Nucleus accumbens (tissue), 56 donors: ENCODE results near the gene NHERF1.

ENCODE experiments used
- DNase-seq, 56 donors: peaks; one replicate each; lab custom pipeline; 2025; lab: John Stamatoyannopoulos, UW

The NHERF1 gene

DNA sequence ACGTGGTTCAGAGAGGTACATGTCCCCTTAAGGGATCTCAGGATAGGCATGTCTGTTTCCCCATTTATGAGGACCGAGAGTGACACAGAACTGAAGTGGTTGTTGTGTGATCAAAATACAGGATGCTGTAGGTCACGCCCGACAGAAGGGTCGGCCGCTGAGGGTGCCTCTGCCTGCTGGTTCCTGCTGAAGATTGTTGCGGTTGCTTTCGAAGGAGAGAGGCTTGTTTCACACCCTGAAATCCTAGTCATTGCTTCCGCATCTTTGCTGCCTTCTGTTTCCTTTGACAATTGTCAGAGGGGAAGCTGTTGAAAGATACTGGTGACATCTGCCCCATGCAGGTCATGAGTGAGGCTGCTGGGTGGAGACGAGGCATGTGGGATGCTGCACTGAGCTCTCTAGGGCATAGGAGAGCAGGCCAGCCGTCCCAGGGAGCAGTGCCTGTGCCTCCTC is 31.5 kb downstream of the NHERF1 start:
- peak in 16 of 56 donors; percentile 11 to 59 (median 26) for DNase-seq

DNA sequence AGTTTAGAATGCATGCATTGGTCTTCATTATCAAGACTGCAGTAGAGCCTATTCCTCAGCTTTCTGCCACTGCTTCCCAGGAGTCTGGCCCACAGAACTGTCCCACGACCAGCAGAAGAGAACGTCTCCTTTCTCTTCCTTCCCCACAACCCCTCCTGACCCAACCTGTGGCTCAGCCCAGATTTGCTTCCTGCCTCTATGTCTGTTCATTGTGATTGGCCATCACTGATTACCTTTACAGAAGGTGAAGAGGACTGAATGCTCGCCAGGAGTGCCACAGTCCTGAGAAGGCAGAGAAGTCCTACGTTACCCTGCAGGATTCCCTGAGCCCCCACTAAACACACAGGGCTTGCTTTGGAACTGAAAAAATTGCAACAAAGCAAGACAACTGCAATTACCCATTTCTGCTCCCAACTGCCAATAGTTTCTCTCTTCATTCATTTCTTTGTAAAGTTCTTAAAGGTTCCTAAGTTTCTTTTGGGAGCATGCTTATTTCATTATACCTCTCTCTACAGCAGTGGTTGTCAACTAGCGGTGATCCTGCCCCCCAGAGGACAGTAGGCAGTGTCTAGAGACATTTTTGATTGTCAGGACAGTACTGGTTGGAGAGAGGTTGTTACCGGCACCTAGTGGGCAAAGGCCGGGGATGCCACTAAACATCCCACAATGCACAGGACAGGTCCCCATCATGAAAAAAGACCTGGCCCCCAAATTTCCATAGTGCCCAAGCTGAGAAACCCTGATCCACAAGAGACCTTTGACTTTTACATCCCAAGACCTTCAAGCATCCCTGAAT is 32.2 kb downstream of the NHERF1 start:
- DNase-seq = peak in 31 of 56 donors; percentile 8 to 66 (median 32)

DNA sequence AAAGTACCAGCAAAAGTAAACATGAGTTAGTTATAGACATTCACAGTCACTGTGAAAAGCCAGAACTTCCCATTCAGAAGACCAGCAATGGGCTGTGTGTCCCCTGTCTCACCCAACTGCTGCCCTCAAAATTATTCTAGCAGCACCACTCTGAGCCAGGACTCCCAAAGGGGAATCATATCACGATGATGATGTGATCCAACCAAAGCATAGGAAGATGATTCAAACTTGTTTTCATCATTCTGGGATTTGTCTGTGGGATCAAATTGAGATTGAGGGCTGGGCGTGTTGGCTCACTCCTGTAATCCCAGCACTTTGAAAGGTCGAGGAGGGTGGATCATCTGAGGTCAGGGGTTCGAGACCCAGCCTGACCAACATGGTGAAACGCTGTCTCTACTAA is 34.1 kb downstream of the NHERF1 start:
- DNase-seq = no peak

DNA sequence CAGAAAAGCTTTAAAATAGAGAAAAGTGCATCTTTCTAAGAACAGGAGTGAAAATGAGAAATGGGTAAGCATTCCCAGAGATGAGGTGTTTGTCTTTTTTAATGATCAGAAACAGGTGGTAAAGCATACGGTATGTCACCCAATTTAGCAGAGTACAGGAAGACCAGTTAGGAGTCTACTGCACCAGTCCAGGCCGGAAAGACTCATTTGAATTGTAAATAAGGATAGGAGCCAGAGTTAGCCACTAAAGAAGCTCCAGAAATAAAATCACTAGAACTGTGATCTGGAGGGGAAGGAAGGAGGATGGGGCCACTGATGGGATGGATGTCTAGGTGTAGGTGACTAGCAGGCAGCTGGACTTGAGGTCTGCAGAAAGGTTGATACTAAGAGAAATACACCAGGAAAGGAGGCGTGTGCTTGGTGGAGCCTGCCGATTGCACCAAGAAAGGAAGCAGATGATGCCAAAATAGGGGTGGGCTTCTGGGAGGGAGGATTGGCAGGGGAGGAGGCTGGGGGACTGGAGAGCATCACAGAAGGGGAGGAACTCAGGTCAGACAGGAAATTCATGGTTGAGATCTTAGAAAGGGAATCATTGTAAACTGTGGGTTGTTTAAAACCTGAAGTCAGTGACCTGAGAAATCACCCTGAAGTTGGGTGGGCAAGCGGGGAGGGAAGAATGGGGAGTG is 35.8 kb downstream of the NHERF1 start:
- DNase-seq = no peak

DNA sequence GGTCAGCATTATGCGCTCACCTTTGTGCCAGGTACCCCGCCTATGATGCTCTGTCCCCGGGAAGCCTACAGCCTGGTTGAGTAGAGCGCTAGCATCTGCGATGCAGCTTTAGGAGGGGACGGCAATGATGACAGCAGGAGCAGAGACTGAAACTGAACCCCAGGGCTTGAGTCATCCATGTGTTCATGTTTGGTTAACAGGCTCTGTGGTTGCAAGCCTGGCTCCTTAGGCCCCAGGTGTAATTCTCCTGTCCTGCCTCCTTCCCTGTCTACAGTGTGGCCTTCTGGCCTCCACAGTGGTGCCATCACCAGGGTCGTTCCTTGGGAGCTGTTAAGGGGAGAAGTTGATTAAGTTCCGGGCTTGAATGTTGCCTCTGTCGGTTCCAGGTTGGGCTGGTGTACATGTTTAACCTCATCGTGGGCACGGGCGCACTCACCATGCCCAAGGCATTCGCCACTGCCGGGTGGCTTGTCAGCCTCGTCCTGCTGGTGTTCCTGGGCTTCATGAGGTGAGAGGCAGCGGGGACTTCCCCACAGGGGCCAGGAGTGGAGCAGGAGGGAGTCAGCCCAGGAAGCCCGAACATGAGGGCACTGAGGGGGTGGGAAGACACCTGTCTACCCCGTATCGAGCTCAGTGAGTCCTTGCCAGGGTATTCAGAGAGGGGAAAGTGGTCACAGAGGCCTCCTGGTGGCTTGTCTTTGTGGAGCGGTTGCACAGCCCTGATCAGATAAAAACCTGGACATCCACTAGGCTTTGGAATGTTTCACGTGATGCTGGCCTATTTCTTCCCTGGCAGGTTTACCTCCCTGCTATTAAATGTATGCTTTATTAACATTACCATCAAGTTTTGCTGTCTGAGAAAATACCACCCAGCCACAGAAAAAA is 36.9 kb downstream of the NHERF1 start:
- DNase-seq = no peak

DNA sequence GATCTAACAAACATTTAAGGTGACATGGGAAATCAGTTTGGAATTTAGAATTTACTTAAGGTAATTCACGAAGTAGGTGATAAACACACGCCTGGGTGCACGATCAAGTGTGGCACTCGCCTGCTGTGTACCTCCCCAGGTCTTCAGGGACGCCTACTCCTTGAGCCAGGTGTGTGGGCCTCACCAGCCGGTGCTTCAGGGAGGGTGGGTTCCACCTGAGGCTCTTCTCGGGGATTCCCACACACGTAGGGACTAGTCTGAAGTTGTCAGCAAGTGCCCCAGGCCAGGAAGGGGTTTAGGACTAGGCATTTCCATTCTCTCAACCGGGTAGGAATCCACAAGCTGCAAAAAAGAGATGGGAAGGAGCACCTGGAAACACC is 37.5 kb downstream of the NHERF1 start:
- DNase-seq = no peak

DNA sequence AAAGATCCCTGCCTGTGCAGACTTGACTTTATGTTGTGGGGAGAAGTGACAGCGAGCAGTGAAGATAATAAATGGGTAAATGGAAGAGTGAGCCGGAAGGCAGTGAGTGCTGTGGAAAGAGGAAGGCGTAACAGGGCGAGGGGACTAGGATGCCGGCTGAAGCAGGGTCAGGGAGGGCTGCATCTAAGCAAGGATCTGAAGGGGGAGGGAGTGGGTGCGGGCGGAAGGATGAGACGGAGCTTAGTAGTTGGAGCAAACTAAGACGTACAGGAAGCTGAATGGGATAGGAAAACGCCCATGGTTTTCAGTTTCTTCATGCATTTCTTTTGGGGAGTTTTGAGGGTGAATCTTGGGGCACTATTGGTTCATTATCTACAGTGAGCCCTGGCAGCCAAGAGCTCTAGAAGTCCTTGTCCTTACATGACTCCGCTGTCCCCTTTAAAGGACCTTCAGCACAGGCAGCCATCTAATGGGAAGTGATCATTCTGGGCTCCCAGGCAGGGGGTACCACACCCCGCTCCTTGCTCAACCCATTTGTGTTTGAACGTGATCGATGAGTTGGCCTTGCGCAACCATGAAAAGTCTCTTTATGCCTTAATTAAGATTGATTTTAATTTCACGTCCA is 38.1 kb downstream of the NHERF1 start:
- no peak for DNase-seq

DNA sequence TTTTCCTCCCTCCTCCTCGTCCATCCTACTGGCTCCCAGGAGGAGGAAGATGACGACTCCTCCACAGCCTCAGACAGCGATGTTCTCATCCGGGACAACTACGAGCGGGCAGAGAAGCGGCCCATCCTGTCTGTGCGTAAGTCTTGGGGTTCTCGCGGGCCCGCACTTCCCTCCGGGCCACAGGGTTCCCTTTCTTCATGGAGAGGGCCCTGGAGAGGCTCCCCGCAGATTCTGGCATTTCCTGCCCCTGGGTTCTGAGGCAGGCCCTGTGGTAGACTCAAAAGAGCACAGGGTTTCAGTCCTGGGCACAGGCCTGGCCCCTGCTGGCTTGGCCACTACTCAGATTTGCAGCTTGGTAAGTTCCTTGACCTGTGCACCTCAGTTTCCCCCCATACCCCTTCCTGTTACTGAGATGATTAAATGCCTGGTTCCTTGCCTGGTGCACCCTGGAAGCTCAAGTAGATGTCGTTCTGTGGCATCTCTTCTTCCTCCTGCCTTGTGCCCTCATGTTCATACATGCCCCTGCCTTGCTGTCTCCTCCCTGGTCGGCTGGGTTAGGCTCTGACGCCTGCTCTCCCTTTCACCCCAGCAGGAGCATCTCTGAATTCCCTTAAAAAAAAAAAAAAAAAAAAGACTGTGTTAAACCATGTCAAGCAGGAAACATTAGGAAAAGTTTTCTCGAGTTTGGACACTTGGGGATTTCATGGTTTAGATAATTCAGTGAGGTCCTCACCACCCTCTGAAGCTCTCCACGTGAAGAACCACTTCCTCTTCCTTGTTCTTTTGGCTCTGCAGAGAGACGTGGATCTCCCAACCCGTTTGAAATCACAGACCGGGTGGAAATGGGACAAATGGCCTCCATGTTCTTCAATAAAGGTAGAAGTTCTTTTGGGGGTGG is 42.0 kb downstream of the NHERF1 start:
- DNase-seq = no peak

DNA sequence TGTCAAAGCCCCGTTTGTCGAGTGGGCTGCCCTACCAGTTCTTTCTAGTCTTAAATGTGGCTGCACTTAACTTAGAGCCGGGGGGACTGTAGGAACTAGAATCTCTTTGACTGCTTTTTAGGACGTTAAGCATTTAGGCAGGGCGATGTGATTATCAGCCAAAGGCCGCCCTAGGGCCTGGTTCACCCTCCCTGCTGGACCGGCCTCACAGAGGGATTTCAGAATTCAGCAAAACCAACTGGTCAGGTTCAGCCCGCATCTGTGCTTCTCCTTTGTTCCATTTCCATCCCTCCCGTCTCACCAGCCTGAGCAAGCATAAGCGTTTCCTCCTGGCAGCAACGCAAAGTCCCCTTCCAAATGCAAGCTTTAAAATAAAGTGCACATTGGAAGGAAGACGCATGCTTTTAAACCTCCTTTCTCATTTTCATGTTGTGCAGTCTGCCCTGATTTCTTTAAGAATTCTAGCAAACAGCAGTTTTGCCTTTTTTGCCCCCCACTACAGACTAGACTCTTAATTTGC is 44.2 kb downstream of the NHERF1 start:
- DNase-seq = no peak

DNA sequence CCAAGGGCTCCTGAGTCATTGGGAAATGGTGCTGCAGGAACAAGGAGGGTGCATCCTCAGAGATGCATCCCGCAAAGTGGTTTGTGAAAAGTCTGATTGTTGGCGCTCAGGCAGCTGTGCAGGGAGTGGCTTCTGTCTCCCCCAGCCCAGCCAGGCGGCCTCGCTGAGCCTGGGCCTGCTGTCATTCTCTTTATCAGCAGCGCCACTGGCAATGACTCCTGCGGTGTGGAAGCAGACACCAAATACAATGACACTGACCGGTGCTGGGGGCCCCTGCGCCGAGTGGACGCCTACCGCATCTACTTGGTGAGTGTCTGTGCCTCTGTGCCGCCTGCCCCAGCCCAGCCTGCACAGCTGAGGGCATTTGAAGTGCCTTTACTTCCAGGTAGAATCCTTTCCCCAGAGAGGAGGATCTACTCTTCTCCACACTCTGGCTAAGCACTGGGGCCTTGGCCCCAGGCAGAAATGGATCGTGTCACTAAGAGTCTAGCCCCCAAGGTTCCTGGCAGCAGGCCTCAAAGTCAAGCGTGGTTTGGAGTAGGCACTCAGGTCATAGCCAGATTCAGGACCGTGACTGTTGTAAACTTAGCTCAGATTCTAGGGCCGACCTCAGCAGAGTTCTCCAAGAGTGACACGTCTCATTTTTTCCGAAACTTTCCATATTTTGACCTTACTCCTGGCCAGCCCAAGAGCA is 47.0 kb downstream of the NHERF1 start:
- DNase-seq = peak in 7 of 56 donors; percentile 11 to 33 (median 13)

DNA sequence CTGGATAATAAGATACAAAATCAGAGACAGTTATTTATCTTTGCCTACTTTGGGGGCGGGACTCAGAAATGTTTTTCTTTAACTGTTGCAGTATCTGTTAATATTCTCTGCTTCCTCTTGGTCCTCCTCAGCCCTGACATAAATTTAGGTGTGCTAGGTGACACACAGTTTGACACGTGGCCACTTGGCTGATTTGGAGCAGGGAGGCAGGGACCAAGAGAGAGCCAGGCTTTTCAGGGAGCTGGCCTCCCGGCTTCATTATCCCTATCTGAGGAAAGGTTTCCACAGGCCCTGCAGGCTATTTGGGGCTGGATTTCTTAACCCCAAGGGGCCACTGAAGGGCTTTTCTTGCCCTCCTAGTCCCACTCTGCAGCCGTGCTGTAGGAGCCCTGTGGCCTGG is 47.8 kb downstream of the NHERF1 start:
- no peak for DNase-seq

DNA sequence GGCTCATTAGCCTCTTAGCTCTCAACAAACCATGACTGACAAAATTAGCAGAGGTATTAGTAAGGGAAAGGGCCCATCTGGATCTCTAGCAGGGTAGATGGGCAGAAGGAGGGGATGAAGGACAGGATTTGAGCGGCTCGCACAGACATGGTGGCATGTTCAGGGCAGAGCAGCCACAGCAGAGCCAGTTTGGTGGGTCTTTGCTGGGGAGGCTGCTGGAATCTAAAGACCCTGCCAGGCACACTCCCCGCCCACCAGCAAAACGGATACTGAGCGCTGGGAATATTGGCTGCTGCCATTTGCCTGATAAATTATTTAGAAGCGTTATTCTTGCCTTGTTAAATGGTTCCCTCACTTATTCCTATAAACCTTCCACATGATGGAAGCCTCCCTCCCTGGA is 48.4 kb downstream of the NHERF1 start:
- DNase-seq = no peak

DNA sequence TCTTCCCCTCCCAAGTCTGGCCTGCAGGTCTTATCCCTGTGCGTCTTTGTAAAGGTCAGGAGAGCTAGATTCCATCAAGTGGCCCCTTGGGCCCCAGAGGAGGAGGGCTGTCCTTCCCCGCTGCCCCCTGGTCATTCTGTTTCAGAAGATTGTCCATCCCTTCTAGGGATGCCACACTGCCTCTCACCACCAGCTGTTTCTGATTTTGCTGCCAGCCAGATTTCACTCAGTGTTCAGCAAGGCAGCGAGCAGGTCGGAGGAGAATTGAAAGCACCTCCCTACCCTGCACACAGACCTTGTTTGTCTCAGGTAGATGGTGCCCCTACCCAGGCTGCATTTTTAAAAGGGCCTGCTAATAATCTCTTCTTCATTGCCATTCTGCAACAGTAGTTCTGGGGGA is 49.4 kb downstream of the NHERF1 start:
- DNase-seq = no peak

DNA sequence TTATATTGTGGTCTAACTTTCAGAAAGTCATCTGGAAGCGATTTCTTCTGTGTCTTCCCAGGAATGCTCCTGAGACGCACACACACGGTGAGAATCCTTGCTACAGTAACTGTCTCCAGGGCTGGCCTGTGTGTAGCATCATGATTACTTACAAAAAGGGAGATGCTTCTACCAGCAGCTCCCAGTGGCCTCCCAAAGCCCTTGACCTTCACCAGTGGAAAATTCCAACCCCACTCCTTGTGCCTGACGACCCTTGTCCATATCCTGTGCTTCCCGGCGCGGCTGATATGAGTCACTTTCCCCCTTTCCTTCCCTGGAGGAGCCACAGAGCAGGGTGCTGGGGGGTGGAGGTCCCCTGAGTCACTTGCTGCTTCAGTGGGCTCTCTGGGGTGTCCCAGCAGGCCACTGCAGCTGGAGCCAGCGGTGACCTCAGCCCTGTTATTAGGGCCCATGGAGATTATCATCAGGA is 49.8 kb downstream of the NHERF1 start:
- no peak for DNase-seq

DNA sequence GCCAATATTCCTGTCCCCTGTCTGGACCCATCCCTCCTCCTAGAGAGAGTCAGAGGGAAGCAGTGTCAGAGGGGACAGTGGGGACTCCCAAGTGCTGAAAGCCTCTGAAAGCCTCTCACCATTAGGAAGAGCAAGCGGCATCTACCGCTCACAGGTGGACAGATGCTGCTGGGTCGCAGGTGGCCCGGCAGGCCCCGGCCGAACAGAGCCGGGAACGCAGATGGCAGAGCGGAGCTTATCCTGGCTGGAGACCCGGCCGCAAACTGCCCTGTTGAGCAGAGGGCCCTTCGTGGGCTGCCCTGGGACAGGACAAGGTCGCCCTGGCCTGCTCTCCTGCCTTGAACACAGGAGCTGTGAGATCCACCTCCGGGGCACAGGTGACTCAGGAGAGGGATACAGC is 50.7 kb downstream of the NHERF1 start:
- no peak for DNase-seq

DNA sequence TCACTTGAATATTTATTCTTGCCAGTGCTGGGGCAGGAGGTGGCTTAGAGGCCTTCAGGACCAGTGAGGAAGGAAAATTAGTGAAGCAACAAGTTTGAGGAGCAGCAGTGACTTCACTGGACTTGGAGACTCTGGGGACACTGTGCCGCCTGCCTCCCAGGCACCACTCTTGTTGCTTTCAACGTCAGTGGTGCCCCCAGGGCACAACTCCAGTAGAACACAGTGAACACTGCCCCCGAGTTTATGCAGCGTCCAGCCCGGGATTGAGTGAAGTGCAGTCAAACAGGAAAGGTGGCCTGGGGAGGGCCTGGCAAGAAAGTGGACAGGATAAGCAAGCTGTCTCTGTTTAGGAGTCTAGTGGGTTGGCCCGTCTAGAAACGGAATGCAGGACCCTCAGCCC is 52.1 kb downstream of the NHERF1 start:
- DNase-seq = no peak

DNA sequence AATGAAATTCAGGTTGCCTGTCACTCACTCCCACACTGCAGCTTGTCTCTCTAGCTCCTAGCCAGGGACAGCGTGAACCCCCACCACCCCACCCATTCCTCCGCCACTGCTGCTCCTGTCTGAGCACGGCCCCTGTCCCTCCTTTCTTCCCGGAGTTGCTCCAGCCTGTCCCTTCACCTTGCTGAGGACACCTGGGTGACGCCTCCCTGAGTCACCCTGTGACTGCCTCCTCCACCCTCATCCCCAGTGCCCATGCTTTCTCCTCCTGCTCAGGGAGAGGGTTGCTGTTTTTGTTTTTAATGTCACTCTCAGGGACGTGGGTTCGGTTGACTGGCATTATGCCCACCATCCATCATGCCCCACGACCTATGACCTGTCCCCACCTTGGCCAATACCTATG is 53.5 kb downstream of the NHERF1 start:
- DNase-seq = peak in 1 of 56 donors; percentile 40

DNA sequence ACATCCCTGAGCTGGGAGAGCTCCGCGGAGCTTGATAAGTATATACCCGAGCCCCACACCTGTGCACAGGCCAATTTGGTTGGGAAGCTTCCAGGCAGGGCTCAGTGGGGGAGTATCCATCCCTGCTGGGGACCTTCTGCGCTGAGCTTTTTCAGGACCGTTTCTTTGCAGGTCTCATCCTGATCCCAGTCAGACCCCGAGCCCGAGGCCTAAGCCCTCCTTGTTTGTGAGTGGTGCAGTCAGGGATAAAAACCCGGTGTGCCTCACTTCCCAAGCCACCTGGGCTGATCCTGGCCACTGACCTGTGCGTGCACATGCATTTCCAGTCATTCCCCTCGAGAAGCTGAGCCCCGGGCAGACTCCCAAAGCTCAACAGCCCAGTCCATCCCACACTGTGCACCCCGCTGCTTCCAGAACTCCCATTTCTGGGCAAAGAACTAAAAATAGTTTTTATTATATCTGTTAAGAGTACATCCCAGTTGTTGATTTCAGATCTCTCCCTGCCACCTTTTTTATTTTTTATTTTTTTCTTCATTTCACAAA is 55.0 kb downstream of the NHERF1 start:
- DNase-seq = no peak
